ENCODE data around the gene LRIT1. TPM values are rescaled to one million over a fixed set of nuclear protein-coding genes. Genes with fewer than 3 reads are reported as not detected.

Gene LRIT1
- total RNA-seq, 1 donor from 2014 or later = not detected

DNA sequence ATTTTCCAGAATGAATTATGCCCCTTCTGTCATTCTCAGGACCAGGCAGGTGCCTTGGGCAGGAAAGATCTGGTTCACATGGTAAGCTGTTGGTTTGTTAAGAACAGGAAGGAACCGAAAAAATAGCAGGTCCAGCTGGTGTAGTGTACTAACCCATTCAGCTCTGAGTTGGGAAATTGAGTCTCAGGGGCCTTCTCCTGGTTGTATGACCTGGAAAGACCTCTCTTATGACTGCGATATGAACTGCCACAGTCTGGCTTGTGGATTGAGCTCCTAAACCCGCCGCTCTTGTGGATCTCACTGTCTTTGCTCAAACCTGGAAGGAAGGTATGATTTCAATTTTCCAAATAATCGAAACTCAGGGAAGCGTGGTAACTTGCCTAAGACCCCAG is 4.5 kb downstream of the LRIT1 start:
- ATAC-seq (no peak), DNase-seq (no peak)
- Histone ChIP-seq H3K4me3 (no peak overlapping the region), H3K27ac (no peak overlapping the region), H3K27me3 (ENCODE audit: low read depth) (peaks cover 5% of the 10 kb centered on the region), H3K4me1 (no peaks in the 10 kb centered on the region), H3K36me3 (no peaks in the 10 kb centered on the region), H3K9me3 (no peaks in the 10 kb centered on the region)
- TF ChIP-seq, protein P1, sequence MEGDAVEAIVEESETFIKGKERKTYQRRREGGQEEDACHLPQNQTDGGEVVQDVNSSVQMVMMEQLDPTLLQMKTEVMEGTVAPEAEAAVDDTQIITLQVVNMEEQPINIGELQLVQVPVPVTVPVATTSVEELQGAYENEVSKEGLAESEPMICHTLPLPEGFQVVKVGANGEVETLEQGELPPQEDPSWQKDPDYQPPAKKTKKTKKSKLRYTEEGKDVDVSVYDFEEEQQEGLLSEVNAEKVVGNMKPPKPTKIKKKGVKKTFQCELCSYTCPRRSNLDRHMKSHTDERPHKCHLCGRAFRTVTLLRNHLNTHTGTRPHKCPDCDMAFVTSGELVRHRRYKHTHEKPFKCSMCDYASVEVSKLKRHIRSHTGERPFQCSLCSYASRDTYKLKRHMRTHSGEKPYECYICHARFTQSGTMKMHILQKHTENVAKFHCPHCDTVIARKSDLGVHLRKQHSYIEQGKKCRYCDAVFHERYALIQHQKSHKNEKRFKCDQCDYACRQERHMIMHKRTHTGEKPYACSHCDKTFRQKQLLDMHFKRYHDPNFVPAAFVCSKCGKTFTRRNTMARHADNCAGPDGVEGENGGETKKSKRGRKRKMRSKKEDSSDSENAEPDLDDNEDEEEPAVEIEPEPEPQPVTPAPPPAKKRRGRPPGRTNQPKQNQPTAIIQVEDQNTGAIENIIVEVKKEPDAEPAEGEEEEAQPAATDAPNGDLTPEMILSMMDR (IDR thresholded peaks at IDR 0.05) = no peak
- intact Hi-C loops (cut with DNase I) = no loop called here

DNA sequence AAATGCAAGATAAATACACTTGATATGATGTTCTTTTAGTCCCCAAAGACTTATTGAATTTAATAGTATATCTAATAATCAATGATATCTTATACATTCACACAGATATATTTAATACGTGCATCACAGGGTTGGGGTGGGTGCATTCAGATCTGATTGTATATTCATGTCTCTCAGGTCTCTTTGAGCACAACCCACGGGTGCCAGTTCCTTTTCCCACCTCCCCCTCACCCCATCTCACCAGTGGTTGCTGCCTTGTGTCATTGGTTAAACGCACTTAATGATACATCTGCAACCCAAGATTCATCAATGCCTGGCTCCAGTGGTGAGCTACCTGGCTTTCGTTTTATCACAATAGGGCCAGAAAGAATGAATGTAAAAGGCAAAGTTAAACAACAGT is 6.2 kb downstream of the LRIT1 start:
- DNase-seq (no peak), ATAC-seq (no peak)
- H3K27ac ChIP-seq = no peak overlapping the region
- H3K4me1 ChIP-seq = no peaks in the 10 kb centered on the region
- no peaks in the 10 kb centered on the region for H3K9me3 ChIP-seq
- no peaks in the 10 kb centered on the region for H3K36me3 ChIP-seq
- TF ChIP-seq, protein P1 (IDR thresholded peaks at IDR 0.05) = no peak
- intact Hi-C loops (cut with DNase I) = no loop called here
- peaks cover 5% of the 10 kb centered on the region for H3K27me3 ChIP-seq (ENCODE audit: low read depth)
- H3K4me3 ChIP-seq = no peak overlapping the region

DNA sequence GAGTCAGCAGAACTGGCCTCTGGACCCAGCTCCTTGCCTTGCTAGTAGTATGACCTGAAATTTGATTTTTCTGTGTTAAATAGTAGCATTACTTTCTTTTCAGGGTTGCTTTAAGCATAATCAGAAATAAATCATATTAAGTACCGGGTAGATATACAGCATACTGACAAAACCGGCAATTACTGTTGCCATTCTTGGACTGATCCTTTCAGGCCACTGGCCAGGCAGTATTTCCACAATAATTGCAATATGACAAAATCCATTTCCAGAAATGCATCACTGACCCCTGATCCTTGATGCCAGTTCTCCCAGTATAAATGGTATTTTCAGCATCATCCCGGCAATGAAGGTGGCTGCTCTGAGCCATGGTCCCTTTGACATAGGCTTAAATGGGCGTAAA is 6.9 kb downstream of the LRIT1 start:
- ATAC-seq (no peak), DNase-seq (no peak)
- Histone ChIP-seq H3K27me3 (ENCODE audit: low read depth) (peaks cover 5% of the 10 kb centered on the region), H3K27ac (no peak overlapping the region), H3K36me3 (no peaks in the 10 kb centered on the region), H3K9me3 (no peaks in the 10 kb centered on the region), H3K4me3 (no peak overlapping the region), H3K4me1 (no peaks in the 10 kb centered on the region)
- TF ChIP-seq, protein P1 (IDR thresholded peaks at IDR 0.05) = no peak
- intact Hi-C loops (cut with DNase I) = no loop called here

DNA sequence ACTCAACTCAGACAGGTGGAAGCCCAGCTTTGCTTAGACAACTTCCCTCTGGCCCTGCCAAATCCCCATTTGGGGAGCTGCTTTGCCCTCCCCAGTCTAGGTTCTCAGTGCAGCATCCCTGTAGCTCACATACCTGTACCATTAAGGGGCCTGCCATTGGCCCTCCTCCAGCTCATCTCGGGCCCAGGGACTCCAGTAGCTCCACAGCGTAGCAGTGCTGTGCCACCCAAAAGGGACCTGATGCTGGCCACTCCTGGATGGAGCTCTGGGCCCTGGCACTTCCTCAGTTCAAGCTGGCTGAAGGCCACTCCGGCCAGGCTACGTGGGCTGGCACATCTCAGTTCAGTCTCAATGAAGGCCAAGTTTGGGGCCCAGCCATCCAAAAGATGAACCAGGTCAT is 7.4 kb downstream of the LRIT1 start:
- Histone ChIP-seq H3K4me3 (no peak overlapping the region), H3K27me3 (ENCODE audit: low read depth) (peaks cover 5% of the 10 kb centered on the region), H3K27ac (no peak overlapping the region), H3K4me1 (no peaks in the 10 kb centered on the region), H3K9me3 (no peaks in the 10 kb centered on the region), H3K36me3 (no peaks in the 10 kb centered on the region)
- TF ChIP-seq, protein P1 (IDR thresholded peaks at IDR 0.05) = no peak
- intact Hi-C loops (cut with DNase I) = no loop called here
- DNase-seq = no peak
- no peak for ATAC-seq

DNA sequence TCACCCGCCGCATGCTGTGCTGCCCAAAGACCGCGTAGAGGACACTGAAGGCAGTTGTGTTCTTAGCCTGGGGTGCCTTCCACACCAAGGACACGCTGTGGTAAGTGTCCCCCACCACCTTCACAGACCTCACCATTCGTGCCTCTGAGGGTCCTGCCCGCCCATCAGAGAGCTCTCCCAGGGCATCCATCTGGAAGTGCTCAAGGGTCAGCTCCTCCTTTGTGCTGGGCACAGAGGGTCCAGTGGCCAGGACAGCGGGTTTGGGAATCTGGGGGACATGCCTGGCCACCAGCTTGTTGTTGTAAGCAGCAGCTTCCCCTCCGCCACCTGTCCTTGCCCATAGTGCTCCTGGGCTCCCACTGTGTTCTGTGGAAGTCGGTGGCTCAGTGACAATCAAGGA is 9.0 kb downstream of the LRIT1 start:
- H3K36me3 ChIP-seq = no peaks in the 10 kb centered on the region
- H3K27me3 ChIP-seq (ENCODE audit: low read depth) = peaks cover 4% of the 10 kb centered on the region
- no peak overlapping the region for H3K27ac ChIP-seq
- no peak for ATAC-seq
- intact Hi-C loops (cut with DNase I) = no loop called here
- no peak for DNase-seq
- no peaks in the 10 kb centered on the region for H3K4me1 ChIP-seq
- no peak overlapping the region for H3K4me3 ChIP-seq
- TF ChIP-seq, protein P1 (IDR thresholded peaks at IDR 0.05) = no peak
- no peaks in the 10 kb centered on the region for H3K9me3 ChIP-seq

DNA sequence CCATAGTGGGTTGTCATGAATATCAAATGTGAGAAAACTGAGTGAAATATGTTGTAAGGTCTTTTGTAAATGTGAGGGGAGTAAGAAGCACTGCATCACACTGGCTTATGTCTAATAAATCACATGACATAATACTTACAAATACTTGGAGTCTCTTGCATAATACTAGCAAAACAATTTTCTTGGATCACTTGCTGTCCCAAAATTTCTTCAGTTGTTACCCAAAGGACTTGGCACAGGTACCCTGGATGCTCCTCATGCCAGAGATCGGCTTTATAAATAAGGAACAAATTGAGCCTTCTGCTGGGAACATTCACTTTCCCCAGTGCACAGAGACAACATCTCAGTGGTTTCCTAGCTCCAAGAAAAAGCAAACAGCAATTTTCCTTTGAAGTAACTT is 11.0 kb downstream of the LRIT1 start:
- no peak for ATAC-seq
- Histone ChIP-seq H3K4me3 (no peak overlapping the region), H3K27ac (no peak overlapping the region), H3K4me1 (no peaks in the 10 kb centered on the region), H3K9me3 (no peaks in the 10 kb centered on the region), H3K27me3 (ENCODE audit: low read depth) (no peaks in the 10 kb centered on the region), H3K36me3 (no peaks in the 10 kb centered on the region)
- intact Hi-C loops (cut with DNase I) = no loop called here
- DNase-seq = no peak
- TF ChIP-seq, protein P1 (IDR thresholded peaks at IDR 0.05) = no peak

All from lower lobe of right lung (tissue), 2 donors.